ENCODE results near the gene FER. TPM values are rescaled to one million over a fixed set of nuclear protein-coding genes. Genes with fewer than 3 reads are reported as not detected.

FER gene
- total and polyA plus RNA-seq, 2 of the 13 experiments (the other 11 are each of a cell fraction or from before 2014, with no cell fraction given), result 7.9 to 29.0 TPM

GRCh38 chr5:108945094-108945493 is 197.4 kb downstream of the FER start:
- ATAC-seq (no peak), DNase-seq (ENCODE audit: low spot score) (no peak), FAIRE-seq (no peak)
- H3K4me1 ChIP-seq (ENCODE audit: insufficient read depth, low read length), result no peaks in the 10 kb centered on the region
- H3K9ac ChIP-seq (ENCODE audit: insufficient read depth, low read depth, low read length), result no peak overlapping the region
- intact Hi-C loops (cut with micrococcal nuclease; ENCODE audit: unreplicated experiment), result no loop called here
- no peak overlapping the region for H3K4me2 ChIP-seq (ENCODE audit: low read depth, low read length)
- in situ Hi-C loops (cut with HindIII; ENCODE audit: extremely low pct_ligation_motif_present, low pct_unique_long_range_greater_than_20kb), result no loop called here
- no TSS peak for BruUV-seq (replicated peaks)
- no peaks in the 10 kb centered on the region for H3K9me3 ChIP-seq (ENCODE audit: low read length)
- H3K79me2 ChIP-seq (ENCODE audit: insufficient read depth, low read length), result peaks cover 3% of the 10 kb centered on the region
- H2AFZ ChIP-seq (ENCODE audit: low read length), result no peak overlapping the region
- no peak overlapping the region for H3K27ac ChIP-seq (ENCODE audit: extremely low read length, insufficient read depth, low read length)
- H3K36me3 ChIP-seq (replicated peaks in 1 of 2; ENCODE audit: control insufficient read depth in 1 of 2, insufficient read depth in 2 of 2, low read length in 2 of 2), result no peaks in the 10 kb centered on the region
- ChIA-PET POLR2A (no interaction called here), CTCF (ENCODE audit: low intra/inter-chr PET ratio, low total read pairs) (no interaction called here)
- H4K20me1 ChIP-seq (ENCODE audit: insufficient read depth, low read length), result no peaks in the 10 kb centered on the region
- 97% methylated on average over 3 of the region's 3 CpGs for WGBS (ENCODE audit: low lambda C conversion rate)
- H3K27me3 ChIP-seq (ENCODE audit: control insufficient read depth in 1 of 2, insufficient read depth in 2 of 2, low read length in 2 of 2), result no peaks in the 10 kb centered on the region
- no peak overlapping the region for H3K4me3 ChIP-seq (replicated peaks in 1 of 3; ENCODE audit: insufficient read depth in 1 of 3, low read depth in 2 of 3, low read length in 3 of 3)
- TF ChIP-seq ZNF775 (CRISPR knock-in tag; IDR thresholded peaks at IDR 0.05; ENCODE audit: borderline replicate concordance), result no peak
- TF ChIP-seq ZNF549 (CRISPR knock-in tag; IDR thresholded peaks at IDR 0.05), result no peak
- no peak for TF ChIP-seq ZHX2 (IDR thresholded peaks at IDR 0.05; ENCODE audit: low read depth)
- no peak for TF ChIP-seq ZHX2 (CRISPR knock-in tag; IDR thresholded peaks at IDR 0.05; ENCODE audit: borderline replicate concordance)
- TF ChIP-seq HNRNPUL1 (IDR thresholded peaks at IDR 0.05; ENCODE audit: low read depth, low read length), result no peak
- no peak for TF ChIP-seq IKZF1 (IDR thresholded peaks at IDR 0.05)
- no peak for TF ChIP-seq ZNF564 (CRISPR knock-in tag; IDR thresholded peaks at IDR 0.05)
- no peak for TF ChIP-seq IRF2 (CRISPR knock-in tag; IDR thresholded peaks at IDR 0.05)
- no peak for TF ChIP-seq ZNF20 (CRISPR knock-in tag; IDR thresholded peaks at IDR 0.05)
- TF ChIP-seq NFKBIZ (CRISPR knock-in tag; IDR thresholded peaks at IDR 0.05), result no peak
- TF ChIP-seq TFDP2 (CRISPR knock-in tag; IDR thresholded peaks at IDR 0.05), result no peak
- no peak for TF ChIP-seq ZNF75D (CRISPR knock-in tag; IDR thresholded peaks at IDR 0.05; ENCODE audit: borderline replicate concordance)
- no peak for TF ChIP-seq GZF1 (CRISPR knock-in tag; IDR thresholded peaks at IDR 0.05)
- TF ChIP-seq ZNF552 (CRISPR knock-in tag; IDR thresholded peaks at IDR 0.05; ENCODE audit: borderline replicate concordance), result no peak
- TF ChIP-seq AKNA (CRISPR knock-in tag; IDR thresholded peaks at IDR 0.05; ENCODE audit: borderline replicate concordance), result no peak

Measured in HepG2 (cell line).